GM21515 (cell line): ENCODE data around the gene ESAM.
A peak's percentile ranks its signal among the peaks of the same experiment; 100 is the strongest.

Experiments used
- ATAC-seq: cut with Tn5 transposase; IDR thresholded peaks from one replicate; pipeline ENCODE4 v1.9.1; 2021; ENCODE audit not compliant: unreplicated experiment

ESAM gene

GRCh38 chr11:124737638-124738305 lies 24.3 kb downstream of the ESAM start:
- no peak for ATAC-seq

- ATAC-seq, result no peak
These were observed 25.4 kb downstream of the ESAM start for GRCh38 chr11:124736736-124737135.

DNA sequence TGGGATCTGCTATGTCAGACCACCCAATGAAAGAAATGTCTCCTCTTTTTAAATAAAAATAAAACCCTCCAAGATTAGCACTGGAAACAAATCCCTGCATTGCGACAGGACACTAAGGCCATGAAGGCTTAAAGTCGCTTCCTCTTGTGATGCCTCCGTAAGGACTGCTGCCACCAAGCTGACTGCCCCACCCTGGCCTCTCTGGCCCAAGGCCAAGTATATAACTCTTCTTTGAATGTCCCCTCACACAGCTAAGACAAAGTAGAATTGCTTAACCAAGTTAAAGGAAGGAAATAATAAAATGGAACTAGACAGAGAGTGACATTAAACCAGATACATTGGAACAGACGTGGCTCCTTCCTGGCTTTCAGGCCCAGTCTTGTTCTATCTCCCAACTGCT lies 29.9 kb downstream of the ESAM start:
- no peak for ATAC-seq

DNA sequence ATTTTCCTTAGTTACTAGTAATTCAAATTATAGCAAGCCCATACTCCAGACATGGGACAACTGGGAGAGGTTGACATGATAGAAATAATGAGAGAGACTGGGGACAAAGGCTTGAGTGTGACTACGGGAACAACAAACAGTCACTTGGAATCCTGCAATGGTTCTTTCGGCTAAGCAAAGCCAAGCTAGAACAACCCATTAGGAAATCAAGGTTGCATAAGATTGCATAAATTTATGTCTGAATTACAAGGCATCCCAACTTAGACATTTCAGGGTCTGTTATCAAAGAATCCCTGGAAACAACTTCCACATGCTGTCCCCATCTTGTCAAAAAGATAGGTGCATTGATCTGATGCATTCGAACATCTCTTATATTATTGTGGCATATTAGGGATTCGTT lies 32.5 kb downstream of the ESAM start:
- ATAC-seq, result no peak

DNA sequence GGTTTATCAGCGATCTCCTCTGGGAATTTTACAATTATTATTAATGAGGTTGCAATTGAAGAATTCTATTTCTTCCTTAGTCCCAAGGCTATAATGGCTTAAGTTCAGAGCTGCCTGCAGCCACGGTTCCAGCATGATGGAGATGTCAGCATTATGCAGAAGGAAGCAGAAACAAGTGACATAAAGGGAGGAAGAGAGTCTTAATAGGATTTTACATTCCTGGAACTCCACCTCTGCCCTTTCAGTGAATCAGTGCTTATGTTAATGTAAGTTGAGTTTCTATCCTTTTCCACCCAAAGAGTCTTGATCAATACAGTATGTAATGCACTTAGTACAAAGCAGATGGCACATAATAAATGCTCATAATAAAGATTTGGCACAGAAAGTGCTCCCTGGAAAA lies 34.0 kb downstream of the ESAM start:
- ATAC-seq, result no peak

- ATAC-seq, result no peak
These were observed 34.6 kb downstream of the ESAM start for GRCh38 chr11:124727474-124727873.

- no peak for ATAC-seq
These were observed 36.4 kb downstream of the ESAM start for GRCh38 chr11:124725719-124726105.

DNA sequence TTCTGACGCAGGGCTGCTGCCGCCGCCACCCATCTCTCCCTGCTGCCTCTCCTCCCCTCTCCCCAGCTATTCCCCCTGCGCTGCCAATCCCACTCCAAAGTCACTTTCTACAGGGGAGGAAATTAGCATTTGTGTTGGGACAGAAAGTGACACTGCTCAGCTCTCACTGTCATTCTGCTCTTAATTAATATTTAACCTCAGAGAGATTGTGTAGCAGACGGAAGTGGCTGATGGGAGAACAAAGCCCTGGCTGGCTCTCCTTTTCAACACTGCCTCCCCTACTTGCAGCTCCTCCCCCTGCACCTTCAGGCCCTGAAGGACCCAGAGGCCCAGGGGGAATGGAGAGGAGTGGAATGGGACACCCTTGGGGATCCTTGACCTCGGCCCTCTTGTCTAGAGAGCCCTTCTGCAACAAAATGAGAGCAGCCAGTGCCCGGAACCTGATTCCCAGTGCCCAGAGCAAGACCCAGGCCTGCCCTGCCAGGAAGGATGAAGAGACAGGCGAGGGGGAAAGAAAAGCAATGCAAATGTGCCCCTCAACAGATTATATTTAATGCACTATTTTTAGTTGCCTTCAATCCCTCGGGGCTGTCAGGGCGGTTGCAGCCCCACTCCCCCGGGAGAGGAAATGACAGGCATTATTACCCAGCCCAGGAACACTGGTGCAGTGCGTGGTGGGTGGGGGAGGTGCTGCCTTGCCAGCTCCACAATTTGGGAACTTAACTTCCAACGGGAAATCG lies 36.9 kb downstream of the ESAM start:
- peak; percentile 82 for ATAC-seq

DNA sequence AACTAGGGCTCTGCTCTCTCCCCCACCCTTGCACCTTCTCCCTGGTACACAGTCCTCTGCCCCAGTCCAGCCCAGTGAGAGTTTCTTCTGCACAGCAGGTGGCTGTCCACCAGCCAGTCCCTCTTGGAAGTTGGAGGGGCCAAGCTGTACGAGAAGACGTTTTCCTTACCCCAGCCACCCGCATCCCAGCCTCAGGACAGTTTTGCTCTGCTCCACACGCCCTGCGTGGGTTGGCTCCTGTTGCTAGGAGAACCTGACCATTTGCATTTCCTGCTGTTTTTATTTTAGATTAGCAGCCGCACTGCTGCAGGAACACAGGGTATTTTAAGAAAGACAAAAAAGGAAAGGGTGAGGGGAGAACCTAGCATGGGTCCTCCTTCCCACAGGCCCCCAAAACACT lies 39.9 kb downstream of the ESAM start:
- ATAC-seq, result no peak

- ATAC-seq, result no peak
These were observed 42.6 kb downstream of the ESAM start for GRCh38 chr11:124719534-124719933.

DNA sequence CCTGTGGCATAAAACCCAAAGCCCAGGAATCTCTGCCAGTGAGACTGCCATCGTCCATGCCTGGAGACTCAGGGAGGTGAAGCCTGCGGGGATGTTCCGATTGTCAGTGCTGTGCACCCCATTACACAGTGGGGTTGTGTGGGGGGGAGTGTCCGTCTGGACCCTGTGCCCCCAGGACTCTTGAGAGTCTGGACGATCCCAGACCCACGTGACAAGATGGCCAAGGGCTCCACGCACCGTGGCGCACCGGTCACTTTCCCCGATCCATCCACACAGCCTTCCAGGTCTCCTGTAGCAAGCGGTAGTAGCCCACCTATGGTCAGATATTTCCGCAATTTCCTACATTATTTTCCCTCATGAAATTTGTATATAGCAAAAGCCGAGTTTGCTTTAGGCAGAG lies 43.3 kb downstream of the ESAM start:
- no peak for ATAC-seq

DNA sequence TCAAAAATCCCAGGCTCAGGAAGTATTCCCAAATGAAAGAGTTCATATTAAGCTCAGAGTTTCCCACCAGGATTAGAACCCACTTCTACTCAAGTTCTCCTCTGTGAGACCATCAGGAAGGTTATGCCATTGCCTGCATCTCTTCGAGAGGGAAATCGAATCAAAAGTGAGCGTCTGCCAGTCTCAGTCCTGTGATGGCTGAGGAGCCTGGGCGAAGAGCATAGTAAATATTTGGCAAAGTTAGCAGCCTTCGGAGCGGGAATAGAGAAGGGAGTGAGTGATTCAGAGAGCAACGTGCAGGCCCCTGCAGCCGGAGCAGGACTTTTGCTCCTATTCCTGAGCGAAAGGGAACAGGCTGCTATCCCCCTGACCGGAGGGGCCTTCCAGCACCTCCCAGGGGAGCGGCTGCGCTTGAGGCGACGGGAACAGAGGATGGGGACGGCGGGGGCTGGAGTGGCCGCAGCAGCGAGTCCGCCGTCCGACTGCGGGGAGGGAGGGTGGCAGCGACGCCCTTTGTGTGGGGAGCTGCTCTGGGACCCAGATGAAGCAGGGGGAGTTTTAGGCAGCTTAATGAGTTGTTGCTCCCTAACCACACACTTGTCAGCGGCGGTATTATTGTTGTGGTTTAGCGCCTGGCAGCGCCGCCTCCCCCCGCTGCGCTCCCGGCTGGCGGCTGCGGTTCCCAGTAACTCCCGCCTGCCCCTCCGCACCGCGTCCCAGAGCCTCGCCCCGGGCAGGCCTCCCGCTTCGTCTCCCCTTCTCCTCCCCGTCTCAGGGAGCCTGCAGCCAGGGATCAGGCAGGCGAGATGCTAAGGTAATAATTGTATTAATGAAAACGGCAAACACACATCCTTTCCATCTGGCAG lies 44.1 kb downstream of the ESAM start:
- ATAC-seq, result peak; percentile 47

- no peak for ATAC-seq
These were observed 44.7 kb downstream of the ESAM start for GRCh38 chr11:124717421-124717785.

DNA sequence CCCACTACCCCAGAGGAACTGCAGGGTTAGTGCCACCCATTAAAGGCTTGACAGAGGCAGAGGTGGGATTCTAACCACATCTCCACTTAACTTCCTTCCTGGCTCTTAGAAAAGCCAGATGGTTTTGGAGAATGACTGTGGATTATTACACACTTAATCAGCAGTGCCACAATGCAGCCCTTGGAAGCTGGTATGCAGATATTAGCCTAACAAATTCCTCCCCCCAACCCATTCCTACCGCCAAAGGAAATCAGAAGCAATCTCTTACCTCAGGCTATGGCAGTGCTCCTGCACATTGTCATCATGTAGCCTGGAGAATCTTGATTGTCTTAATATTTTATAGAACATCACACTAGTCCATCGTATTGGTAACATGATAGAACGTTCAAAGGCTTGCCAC lies 45.5 kb downstream of the ESAM start:
- no peak for ATAC-seq

DNA sequence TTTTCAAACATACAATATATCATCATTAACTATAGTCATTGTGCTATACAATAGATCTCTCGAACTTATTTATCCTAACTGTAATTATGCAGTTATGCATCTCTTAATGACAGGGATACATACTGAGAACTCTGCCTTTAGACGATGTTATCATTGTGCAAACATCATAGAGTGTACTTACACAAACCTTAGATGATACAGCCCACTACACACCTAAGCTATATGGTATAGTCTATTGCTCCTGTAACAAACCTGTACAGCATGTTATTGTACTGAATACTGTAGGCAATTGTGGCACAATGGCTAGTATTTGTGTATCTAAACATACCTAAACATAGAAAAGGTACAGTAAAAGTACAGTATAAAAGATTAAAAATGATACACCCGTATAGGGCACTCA lies 49.7 kb downstream of the ESAM start:
- no peak for ATAC-seq

DNA sequence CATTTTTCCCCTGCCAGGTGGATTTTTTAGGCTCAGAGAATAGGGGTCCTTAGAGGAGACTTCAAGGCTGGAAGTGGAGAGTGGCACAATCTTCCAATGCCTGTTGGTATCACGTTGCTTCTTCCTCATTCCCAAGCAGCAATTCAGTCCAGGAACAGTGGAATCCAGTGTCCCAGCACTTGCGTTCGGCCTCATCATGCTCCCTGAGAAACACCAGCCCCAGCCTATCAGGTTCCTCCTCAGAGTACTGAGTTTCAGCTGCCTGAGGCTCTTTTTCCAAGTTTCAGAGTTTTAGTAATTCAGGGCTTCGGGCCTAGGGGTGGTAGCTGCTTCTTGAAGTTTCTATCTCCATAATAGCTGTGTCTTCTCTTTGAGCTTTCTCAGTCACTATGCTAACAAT lies 54.3 kb downstream of the ESAM start:
- ATAC-seq, result no peak
